Caco-2 (cell line): ENCODE results near the gene TLX1. TPM values are rescaled to one million over a fixed set of nuclear protein-coding genes. Genes with fewer than 3 reads are reported as not detected.

Experiments used
- BruUV-seq: library from RNA; stranded (reverse); fragments of 400-500 nt; replicated peaks from 2 replicates; lab custom pipeline; 2021; lab: Mats Ljungman, UMichigan
- CTCF ChIA-PET: fragments of 300-600 bp; sonication (Branson Sonifier 250); formaldehyde crosslinking; loops from one replicate; lab custom pipeline; 2022; ENCODE audit warnings: antibody characterized with exemption; lab: Charles Lee
- POLR2A ChIA-PET: fragments of 300-600 bp; sonication (Branson Sonifier 250); formaldehyde crosslinking; loops from one replicate; lab custom pipeline; 2022; ENCODE audit warnings: antibody characterized with exemption; lab: Charles Lee
- DNase-seq, 2 experiments: peaks; one replicate each; pipeline versions ENCODE4 v3.0.0 to v3.0.0-alpha.2; 2020 to 2022
- H3K27me3 ChIP-seq: replicated peaks from 2 replicates; pipeline ENCODE4 v1.6.0; 2011; ENCODE audit warnings: low read length; ENCODE audit not compliant: control insufficient read depth, insufficient read depth
- H3K36me3 ChIP-seq: 2 replicates; pipeline ENCODE4 v1.5.1; 2011; ENCODE audit warnings: low read length; ENCODE audit not compliant: control insufficient read depth, insufficient read depth
- H3K4me1 ChIP-seq: fragments of 250-450 bp; sonication (Bioruptor Pico); 2 replicates; pipeline ENCODE4 v1.5.1; 2020; ENCODE audit warnings: mild to moderate bottlenecking
- H3K4me3 ChIP-seq: 2 replicates; pipeline ENCODE4 v1.5.1; 2011; ENCODE audit warnings: low read depth, mild to moderate bottlenecking, control low read depth, low read length
- H3K9me3 ChIP-seq: fragments of 250-450 bp; sonication (Bioruptor Pico); 2 replicates; pipeline ENCODE4 v1.5.1; 2020; ENCODE audit warnings: mild to moderate bottlenecking, moderate library complexity
- H3K27ac Mint-ChIP-seq: one replicate; pipeline ENCODE4 v1.8.0; 2022; ENCODE audit warnings: mixed read lengths; ENCODE audit not compliant: unreplicated experiment
- H3K27me3 Mint-ChIP-seq: one replicate; pipeline ENCODE4 v1.8.0; 2022; ENCODE audit warnings: mixed read lengths; ENCODE audit not compliant: insufficient read depth, unreplicated experiment
- H3K36me3 Mint-ChIP-seq: one replicate; pipeline ENCODE4 v1.8.0; 2022; ENCODE audit warnings: mild to moderate bottlenecking, mixed read lengths; ENCODE audit not compliant: insufficient read depth, unreplicated experiment
- H3K4me1 Mint-ChIP-seq: one replicate; pipeline ENCODE4 v1.8.0; 2022; ENCODE audit warnings: low read depth, mixed read lengths; ENCODE audit not compliant: unreplicated experiment
- H3K4me3 Mint-ChIP-seq: one replicate; pipeline ENCODE4 v1.8.0; 2022; ENCODE audit warnings: mild to moderate bottlenecking, moderate library complexity, mixed read lengths; ENCODE audit not compliant: unreplicated experiment
- H3K9me3 Mint-ChIP-seq: one replicate; pipeline ENCODE4 v1.8.0; 2022; ENCODE audit warnings: mixed read lengths; ENCODE audit not compliant: unreplicated experiment
- intact Hi-C: fragments of 100-400 bp; cut with micrococcal nuclease; formaldehyde crosslinking; loops from one replicate; pipeline ENCODE4 v1.10.0; 2022; ENCODE audit not compliant: unreplicated experiment
- total RNA-seq: library from RNA; stranded (reverse); gene quantifications from 2 replicates; pipeline ENCODE4 v1.2.3, GENCODE V29; 2022
- TF ChIP-seq, protein P1 (sequence below), 2 experiments: fragments of 200-600 bp in 1 of 2; IDR thresholded peaks; 1 replicate in 1 of 2; 2 replicates in 1 of 2; pipeline versions ENCODE4 v1.5.1 to v1.8.0; 2011 to 2022; ENCODE audit warnings: antibody characterized with exemption in 1 of 2, control low read depth in 1 of 2, inconsistent platforms in 1 of 2, low read depth in 1 of 2, low read length in 1 of 2, mild to moderate bottlenecking in 1 of 2, moderate library complexity in 1 of 2; ENCODE audit not compliant: insufficient read depth in 1 of 2, severe bottlenecking in 1 of 2, unreplicated experiment in 1 of 2

The TLX1 gene
- total RNA-seq, 1 experiment from 2014 or later: 2.3 TPM

DNA sequence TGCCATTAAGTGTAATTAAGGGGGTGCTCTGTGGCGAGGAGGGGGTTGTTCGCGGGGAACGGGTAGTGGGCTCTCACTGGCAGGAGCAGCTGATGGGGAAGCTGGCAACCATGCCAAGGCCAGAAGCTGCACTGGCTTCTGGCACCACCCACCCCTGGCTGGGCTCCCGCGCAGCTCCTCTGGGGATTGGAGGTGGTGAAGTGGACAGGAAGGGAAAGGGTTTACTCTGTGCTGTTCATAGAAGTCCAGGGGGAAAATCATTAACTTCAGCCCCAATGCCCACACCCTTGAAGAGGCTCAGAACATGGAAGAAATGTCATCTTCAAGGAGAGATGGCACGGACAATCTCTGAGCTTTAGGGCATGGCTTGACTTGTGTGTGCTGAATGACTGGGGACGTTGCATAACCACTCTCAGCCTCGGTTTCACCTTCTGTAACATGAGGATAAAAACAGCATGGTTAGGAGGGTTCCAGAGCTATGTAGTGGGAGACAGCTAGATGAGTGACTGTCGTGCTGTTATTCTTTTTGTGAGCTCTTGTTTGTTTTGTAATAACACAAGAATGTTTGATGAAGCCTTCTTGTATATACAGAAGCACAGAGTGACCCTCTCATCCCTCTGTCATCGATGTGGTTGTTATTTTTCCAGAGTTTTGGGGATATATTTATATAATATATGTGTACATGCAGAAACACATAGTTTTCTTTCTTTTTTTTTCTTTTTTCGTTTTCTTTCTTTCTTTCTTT lies 39.4 kb upstream of the TLX1 start:
- Histone ChIP-seq H3K36me3 (no peaks in the 10 kb centered on the region), H3K4me1 (peaks cover 35% of the 10 kb centered on the region), H3K9me3 (no peaks in the 10 kb centered on the region), H3K27me3 (no peaks in the 10 kb centered on the region), H3K4me3 (no peak overlapping the region)
- peaks cover 39% of the 10 kb centered on the region for H3K4me1 Mint-ChIP-seq
- H3K27ac Mint-ChIP-seq: no peak overlapping the region
- intact Hi-C loops: no loop called here
- H3K27me3 Mint-ChIP-seq: peaks cover 2% of the 10 kb centered on the region
- no peak for DNase-seq
- CTCF ChIA-PET: interaction anchor here (0.7 to 12.8 kb wide), 5 partner anchors 25 to 1553 kb away, joined by 3 to 541 read pairs (median 3); no protein-coding TSS in a partner anchor
- TF ChIP-seq, protein P1, sequence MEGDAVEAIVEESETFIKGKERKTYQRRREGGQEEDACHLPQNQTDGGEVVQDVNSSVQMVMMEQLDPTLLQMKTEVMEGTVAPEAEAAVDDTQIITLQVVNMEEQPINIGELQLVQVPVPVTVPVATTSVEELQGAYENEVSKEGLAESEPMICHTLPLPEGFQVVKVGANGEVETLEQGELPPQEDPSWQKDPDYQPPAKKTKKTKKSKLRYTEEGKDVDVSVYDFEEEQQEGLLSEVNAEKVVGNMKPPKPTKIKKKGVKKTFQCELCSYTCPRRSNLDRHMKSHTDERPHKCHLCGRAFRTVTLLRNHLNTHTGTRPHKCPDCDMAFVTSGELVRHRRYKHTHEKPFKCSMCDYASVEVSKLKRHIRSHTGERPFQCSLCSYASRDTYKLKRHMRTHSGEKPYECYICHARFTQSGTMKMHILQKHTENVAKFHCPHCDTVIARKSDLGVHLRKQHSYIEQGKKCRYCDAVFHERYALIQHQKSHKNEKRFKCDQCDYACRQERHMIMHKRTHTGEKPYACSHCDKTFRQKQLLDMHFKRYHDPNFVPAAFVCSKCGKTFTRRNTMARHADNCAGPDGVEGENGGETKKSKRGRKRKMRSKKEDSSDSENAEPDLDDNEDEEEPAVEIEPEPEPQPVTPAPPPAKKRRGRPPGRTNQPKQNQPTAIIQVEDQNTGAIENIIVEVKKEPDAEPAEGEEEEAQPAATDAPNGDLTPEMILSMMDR (IDR thresholded peaks at IDR 0.05; ENCODE audit: insufficient read depth in 1 of 2, low read depth in 1 of 2, low read length in 1 of 2, severe bottlenecking in 1 of 2, unreplicated experiment in 1 of 2): no peak
- H3K4me3 Mint-ChIP-seq: no peak overlapping the region
- POLR2A ChIA-PET: interaction anchor here (0.5 kb wide), 1 partner anchor 22 kb away, joined by 5 read pairs; no protein-coding TSS in a partner anchor
- H3K36me3 Mint-ChIP-seq: no peaks in the 10 kb centered on the region
- H3K9me3 Mint-ChIP-seq: no peaks in the 10 kb centered on the region
- BruUV-seq: no TSS peak

DNA sequence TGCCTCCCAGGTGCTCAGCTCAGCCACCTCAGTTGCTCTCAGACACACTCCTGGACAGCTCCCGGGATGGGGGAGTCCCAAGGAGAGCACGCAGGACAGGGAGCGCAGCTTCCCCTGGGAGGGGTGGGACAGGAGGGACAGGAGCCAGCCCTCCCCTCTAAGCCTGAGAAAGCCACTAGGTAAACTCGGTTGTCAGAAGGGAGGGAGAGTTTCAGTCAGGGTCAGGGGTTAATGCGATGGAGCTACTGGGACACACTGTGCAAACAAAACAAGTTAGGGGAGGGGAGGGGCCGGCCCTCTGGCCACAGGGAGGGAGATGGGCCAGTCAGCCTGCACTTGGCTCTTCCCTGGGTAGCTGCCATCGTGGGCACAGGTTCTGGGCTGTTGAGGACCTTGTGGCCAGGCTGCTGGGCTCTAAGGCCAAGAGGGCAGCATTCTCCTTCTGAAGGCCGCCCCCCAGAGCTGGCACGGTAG lies 38.2 kb upstream of the TLX1 start:
- peak overlapping the region; percentile 1 for H3K4me3 Mint-ChIP-seq
- Histone ChIP-seq H3K4me3 (no peak overlapping the region), H3K27me3 (no peaks in the 10 kb centered on the region), H3K36me3 (no peaks in the 10 kb centered on the region), H3K4me1 (peaks cover 35% of the 10 kb centered on the region), H3K9me3 (no peaks in the 10 kb centered on the region)
- CTCF ChIA-PET: interaction anchor here (0.5 to 12.8 kb wide), 10 partner anchors 9 to 929 kb away, joined by 3 to 541 read pairs (median 4); partner anchors contain the start of genes PDZD7, SFXN3 and TLX1
- POLR2A ChIA-PET: interaction anchor here (1.0 to 1.2 kb wide), 3 partner anchors 26 to 50 kb away, joined by 4 to 5 read pairs (median 4); no protein-coding TSS in a partner anchor
- BruUV-seq: no TSS peak
- TF ChIP-seq, protein P1 (IDR thresholded peaks at IDR 0.05; ENCODE audit: insufficient read depth in 1 of 2, low read depth in 1 of 2, low read length in 1 of 2, severe bottlenecking in 1 of 2, unreplicated experiment in 1 of 2): no peak
- peaks cover 34% of the 10 kb centered on the region for H3K4me1 Mint-ChIP-seq
- H3K27me3 Mint-ChIP-seq: no peaks in the 10 kb centered on the region
- H3K36me3 Mint-ChIP-seq: no peaks in the 10 kb centered on the region
- DNase-seq: peak; percentile 69 to 75
- intact Hi-C loops: no loop called here
- no peaks in the 10 kb centered on the region for H3K9me3 Mint-ChIP-seq
- H3K27ac Mint-ChIP-seq: no peak overlapping the region

DNA sequence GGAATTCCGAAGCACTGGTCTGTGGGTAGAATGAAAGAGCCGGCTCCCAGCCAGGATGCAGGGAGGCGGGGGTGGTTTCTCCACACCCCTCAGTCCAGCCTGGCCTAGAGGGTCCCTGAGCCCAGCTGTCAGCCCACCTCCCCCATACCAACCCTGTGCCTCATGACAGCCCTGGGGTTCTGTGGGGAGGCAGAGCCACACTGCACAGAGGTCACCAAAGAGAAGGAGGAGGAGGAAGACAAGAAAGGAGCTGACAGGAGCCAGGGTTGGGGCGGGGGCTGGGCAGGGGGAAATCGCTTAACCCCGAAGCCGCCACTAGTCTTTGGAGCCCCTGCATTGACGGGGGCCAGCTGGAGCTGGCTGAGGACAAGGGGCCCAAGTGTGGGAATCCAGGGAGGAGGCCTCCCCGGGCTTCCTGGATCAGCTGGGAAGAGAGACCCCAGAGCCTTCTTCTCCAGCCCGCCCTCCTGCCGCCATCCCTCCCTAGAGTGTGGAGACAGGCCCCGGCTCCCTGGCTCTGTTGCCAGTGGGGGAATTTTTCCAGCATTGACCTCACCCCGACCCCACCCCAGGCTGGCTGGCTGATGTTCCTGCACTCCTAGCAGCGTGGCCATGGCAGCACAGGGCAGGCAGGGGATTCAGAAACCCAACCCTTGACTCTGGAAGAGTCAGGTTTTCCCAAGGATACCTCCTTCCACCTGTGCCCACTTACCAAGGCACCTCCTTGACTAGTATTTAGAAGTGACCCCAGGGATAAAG lies 36.8 kb upstream of the TLX1 start:
- ChIA-PET CTCF (interaction anchor here (1.1 to 12.8 kb wide), 9 partner anchors 14 to 88 kb away, joined by 3 to 541 read pairs (median 8); no protein-coding TSS in a partner anchor), POLR2A (interaction anchor here (0.6 to 1.5 kb wide), 2 partner anchors 34 to 37 kb away, joined by 3 to 4 read pairs; no protein-coding TSS in a partner anchor)
- Histone ChIP-seq H3K36me3 (no peaks in the 10 kb centered on the region), H3K27me3 (no peaks in the 10 kb centered on the region), H3K9me3 (no peaks in the 10 kb centered on the region), H3K4me1 (peaks cover 35% of the 10 kb centered on the region), H3K4me3 (no peak overlapping the region)
- no peak for DNase-seq
- no peak overlapping the region for H3K27ac Mint-ChIP-seq
- H3K4me1 Mint-ChIP-seq: peaks cover 32% of the 10 kb centered on the region
- TF ChIP-seq, protein P1 (IDR thresholded peaks at IDR 0.05; ENCODE audit: insufficient read depth in 1 of 2, low read depth in 1 of 2, low read length in 1 of 2, severe bottlenecking in 1 of 2, unreplicated experiment in 1 of 2): no peak
- BruUV-seq: no TSS peak
- no peaks in the 10 kb centered on the region for H3K36me3 Mint-ChIP-seq
- intact Hi-C loops: loop anchor here (2.0 kb wide), 1 partner anchor 33 kb away; the partner anchor contains the start of gene KAZALD1
- no peak overlapping the region for H3K4me3 Mint-ChIP-seq
- H3K9me3 Mint-ChIP-seq: no peaks in the 10 kb centered on the region
- H3K27me3 Mint-ChIP-seq: no peaks in the 10 kb centered on the region
